B cell (primary cell): ENCODE results near the gene GPR173. TPM values are rescaled to one million over a fixed set of nuclear protein-coding genes. Genes with fewer than 3 reads are reported as not detected.

ENCODE experiments used
- ATAC-seq: fragments of 200-7000 bp; cut with Tn5 transposase; one replicate; pipeline ENCODE4 v1.10.0; 2021; ENCODE audit warnings: low read depth, mild to moderate bottlenecking, moderate number of reproducible peaks, moderate library complexity
- CTCF ChIA-PET: fragments of 350-600 bp; sonication (Branson Sonifier 250); formaldehyde crosslinking; loops from one replicate; lab custom pipeline; 2021; ENCODE audit warnings: antibody characterized with exemption, inconsistent platforms; lab: Charles Lee
- POLR2A ChIA-PET: fragments of 350-600 bp; sonication (Branson Sonifier 250); formaldehyde crosslinking; loops from one replicate; lab custom pipeline; 2021; ENCODE audit warnings: antibody characterized with exemption; lab: Charles Lee
- DNase-seq: peaks from one replicate; pipeline ENCODE4 v3.0.0; 2013
- H2AFZ ChIP-seq: 2 replicates; pipeline ENCODE4 v1.6.1; 2012; ENCODE audit warnings: mild to moderate bottlenecking, low read depth, low read length; ENCODE audit not compliant: insufficient read depth, poor library complexity, severe bottlenecking
- H3K27ac ChIP-seq, 2 donors: 1 replicate in 1 of 2; 2 replicates in 1 of 2; pipeline ENCODE4 v1.5.1; 2012 to 2013; ENCODE audit warnings: low read length in 2 of 2, mild to moderate bottlenecking in 2 of 2, moderate library complexity in 1 of 2
- H3K27me3 ChIP-seq, 4 experiments: fragments of 200-600 bp in 1 of 4; sonication (generic) in 1 of 4; replicated peaks in 1 of 4; 1 replicate in 2 of 4; 2 replicates in 2 of 4; pipeline versions ENCODE4 v1.6.1 to v1.7.0; 2013 to 2016; ENCODE audit warnings: low read length in 3 of 4, mild to moderate bottlenecking in 2 of 4, mixed read lengths in 1 of 4, moderate library complexity in 1 of 4; ENCODE audit not compliant: insufficient read depth in 4 of 4, control insufficient read depth in 3 of 4; ENCODE audit errors: control extremely low read depth in 1 of 4
- H3K36me3 ChIP-seq, 2 experiments: replicated peaks in 1 of 2; 1 replicate in 1 of 2; 2 replicates in 1 of 2; pipeline versions ENCODE4 v1.6.1 to v1.7.1; 2013; ENCODE audit warnings: low read length in 1 of 2; ENCODE audit not compliant: insufficient read depth in 2 of 2, control insufficient read depth in 1 of 2; ENCODE audit errors: control extremely low read depth in 1 of 2, extremely low read depth in 1 of 2
- H3K4me1 ChIP-seq, 2 donors: fragments of 200-600 bp in 1 of 2; sonication (generic) in 1 of 2; 1 replicate in 1 of 2; 2 replicates in 1 of 2; pipeline versions ENCODE4 v1.5.1 to v1.6.1; 2013 to 2017; ENCODE audit warnings: low read length in 2 of 2; ENCODE audit not compliant: control insufficient read depth in 2 of 2, insufficient read depth in 2 of 2
- H3K4me2 ChIP-seq: replicated peaks from 2 replicates; pipeline ENCODE3; 2012; ENCODE audit warnings: mild to moderate bottlenecking, low read depth, low read length; ENCODE audit not compliant: poor library complexity, severe bottlenecking
- H3K4me3 ChIP-seq, 5 experiments: fragments of 200-600 bp in 1 of 5; sonication (generic) in 1 of 5; 1 replicate in 3 of 5; 2 replicates in 2 of 5; pipeline versions ENCODE4 v1.5.1 to v1.7.0; 2011 to 2016; ENCODE audit warnings: low read length in 4 of 5, mild to moderate bottlenecking in 4 of 5, low read depth in 2 of 5, control low read depth in 1 of 5, moderate library complexity in 1 of 5; ENCODE audit not compliant: insufficient read depth in 1 of 5; ENCODE audit errors: control extremely low read depth in 1 of 5, extremely low read depth in 1 of 5
- H3K79me2 ChIP-seq: fragments of 200-600 bp; sonication (generic); one replicate; pipeline ENCODE4 v1.6.0; 2016; ENCODE audit warnings: low read length; ENCODE audit not compliant: control insufficient read depth, insufficient read depth
- H3K9ac ChIP-seq: fragments of 200-600 bp; sonication (generic); 2 replicates; pipeline ENCODE4 v1.6.1; 2017; ENCODE audit warnings: mild to moderate bottlenecking, low read length, moderate library complexity
- H3K9me3 ChIP-seq, 3 donors: one replicate each; pipeline versions ENCODE4 v1.6.1 to v1.7.1; 2013; ENCODE audit warnings: low read length in 2 of 3; ENCODE audit not compliant: control insufficient read depth in 2 of 3, insufficient read depth in 1 of 3; ENCODE audit errors: control extremely low read depth in 1 of 3
- H4K20me1 ChIP-seq: 2 replicates; pipeline ENCODE4 v1.6.0; 2012; ENCODE audit warnings: mild to moderate bottlenecking, low read length; ENCODE audit not compliant: insufficient read depth, control insufficient read depth, poor library complexity, severe bottlenecking
- H3K27ac Mint-ChIP-seq: one replicate; pipeline ENCODE4 v1.8.0; 2021; ENCODE audit warnings: mixed read lengths
- H3K27me3 Mint-ChIP-seq: one replicate; pipeline ENCODE4 v1.8.0; 2021; ENCODE audit warnings: mixed read lengths
- H3K4me1 Mint-ChIP-seq: one replicate; pipeline ENCODE4 v1.8.0; 2021; ENCODE audit warnings: mixed read lengths
- H3K4me3 Mint-ChIP-seq: one replicate; pipeline ENCODE4 v1.8.0; 2021; ENCODE audit warnings: mixed read lengths
- H3K9me3 Mint-ChIP-seq: one replicate; pipeline ENCODE4 v1.8.0; 2022; ENCODE audit warnings: mixed read lengths; ENCODE audit not compliant: insufficient read depth
- EZH2 ChIP-seq: IDR thresholded peaks from 2 replicates; pipeline ENCODE4 v1.6.1; 2012; ENCODE audit warnings: borderline replicate concordance, low read depth, mild to moderate bottlenecking, moderate library complexity, low read length; ENCODE audit not compliant: insufficient read depth, poor library complexity, severe bottlenecking
- WGBS: methylation state at CpG from one replicate; pipeline ENCODE4 v1.1.5; 2013; ENCODE audit warnings: missing lambda C conversion rate; ENCODE audit not compliant: insufficient coverage; 5-methylcytosine and 5-hydroxymethylcytosine counted together
- intact Hi-C: fragments of 100-400 bp; cut with micrococcal nuclease; formaldehyde crosslinking; loops from one replicate; pipeline ENCODE4 v1.10.0; 2022
- polyA plus RNA-seq: library from polyadenylated mRNA; depleted of rRNA; stranded (reverse); fragments of >200 nt; gene quantifications from 2 replicates; pipeline ENCODE4 v1.2.3, GENCODE V29; 2012
- total RNA-seq, 2 donors: library from RNA; stranded (reverse); fragments of 120-200 nt in 1 of 2; gene quantifications; 1 replicate in 1 of 2; 2 replicates in 1 of 2; pipeline versions ENCODE4 v1.2.3 to v1.2.4, GENCODE V29; 2013 to 2022
- TF ChIP-seq, protein P1 (sequence below): fragments of 200-600 bp; IDR thresholded peaks from one replicate; pipeline ENCODE4 v1.8.0; 2022; ENCODE audit warnings: antibody characterized with exemption, mild to moderate bottlenecking

The GPR173 gene
- total and polyA plus RNA-seq, 2 donors (not counting 1 experiment from before 2014, with no cell fraction given), result 0.12 TPM; not detected in 1

DNA sequence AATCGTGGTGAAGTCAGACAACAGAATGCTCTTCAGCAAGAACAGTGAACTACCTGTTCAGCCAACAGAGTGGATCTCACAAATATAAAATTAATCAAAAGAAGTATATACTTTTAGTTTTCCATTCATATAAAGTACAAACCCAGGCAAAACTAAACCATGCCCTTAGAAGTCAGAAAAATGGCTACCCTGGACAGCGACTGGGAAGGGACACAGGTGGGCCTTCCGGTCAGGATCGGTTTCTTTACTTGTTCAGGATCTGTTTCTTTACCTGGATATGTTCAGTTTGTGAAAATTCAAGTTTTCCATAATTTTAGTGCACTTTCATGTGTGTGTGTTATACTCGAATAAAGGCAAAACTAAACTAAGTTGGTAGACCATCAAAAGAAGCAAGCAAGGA lies 12.4 kb upstream of the GPR173 start:
- no peak for ATAC-seq

DNA sequence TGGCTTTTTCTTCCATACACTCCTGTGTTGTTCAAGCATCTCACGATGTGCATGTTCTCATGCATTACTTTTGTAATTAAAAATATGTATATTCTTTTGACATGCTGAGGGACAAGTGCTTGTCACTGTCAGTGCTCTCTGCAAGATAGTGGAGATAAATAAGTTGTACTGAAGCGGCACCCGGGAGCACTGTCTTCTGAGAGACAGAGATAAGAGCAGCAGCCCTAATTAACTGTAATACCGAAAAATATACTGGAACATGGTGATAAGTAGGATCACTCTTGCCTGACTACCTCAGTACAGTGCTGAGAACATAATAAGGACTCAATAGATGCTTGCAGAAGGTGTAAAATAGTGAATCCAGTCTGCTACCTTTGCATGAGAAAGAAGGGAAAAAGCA lies 9.4 kb upstream of the GPR173 start:
- peaks cover 0 to 3% (median 0%) of the 10 kb centered on the region in 4 experiments for H3K27me3 ChIP-seq
- intact Hi-C loops, result no loop called here
- no peaks in the 10 kb centered on the region for H3K9me3 ChIP-seq
- H3K4me2 ChIP-seq, result no peak overlapping the region
- DNase-seq (no peak), ATAC-seq (no peak)
- POLR2A ChIA-PET, result no interaction called here
- H4K20me1 ChIP-seq, result no peaks in the 10 kb centered on the region
- no peaks in the 10 kb centered on the region for H3K4me1 ChIP-seq
- no peak overlapping the region for H3K4me3 Mint-ChIP-seq
- H3K27me3 Mint-ChIP-seq, result peaks cover 12% of the 10 kb centered on the region
- WGBS, result no CpG with 5 or more reads among the region's 4 CpGs
- no peaks in the 10 kb centered on the region for H3K4me1 Mint-ChIP-seq
- CTCF ChIA-PET, result no interaction called here
- H3K27ac Mint-ChIP-seq, result no peak overlapping the region
- no peak overlapping the region for H2AFZ ChIP-seq
- no peak for TF ChIP-seq EZH2
- no peaks in the 10 kb centered on the region for H3K9me3 Mint-ChIP-seq
- no peaks in the 10 kb centered on the region for H3K79me2 ChIP-seq
- H3K4me3 ChIP-seq, result no peak overlapping the region
- no peak overlapping the region for H3K27ac ChIP-seq
- no peaks in the 10 kb centered on the region for H3K36me3 ChIP-seq
- no peak overlapping the region for H3K9ac ChIP-seq

More for the DNA sequence above, 12.4 kb upstream of the GPR173 start:
- no CpG with 5 or more reads among the region's 5 CpGs for WGBS
- ChIA-PET CTCF (no interaction called here), POLR2A (no interaction called here)
- intact Hi-C loops, result no loop called here
- Mint-ChIP-seq H3K9me3 (no peaks in the 10 kb centered on the region), H3K27ac (no peak overlapping the region), H3K4me3 (no peak overlapping the region), H3K27me3 (peaks cover 5% of the 10 kb centered on the region), H3K4me1 (no peaks in the 10 kb centered on the region)
- Histone ChIP-seq H3K9me3 (no peaks in the 10 kb centered on the region), H3K9ac (no peak overlapping the region), H3K4me1 (no peaks in the 10 kb centered on the region), H3K4me3 (no peak overlapping the region), H3K36me3 (no peaks in the 10 kb centered on the region), H3K27ac (no peak overlapping the region), H2AFZ (no peak overlapping the region), H3K79me2 (no peaks in the 10 kb centered on the region), H4K20me1 (no peaks in the 10 kb centered on the region), H3K4me2 (no peak overlapping the region), H3K27me3 (peaks cover 0 to 3% (median 0%) of the 10 kb centered on the region in 4 experiments)
- no peak for DNase-seq
- no peak for TF ChIP-seq EZH2
- TF ChIP-seq, protein P1, sequence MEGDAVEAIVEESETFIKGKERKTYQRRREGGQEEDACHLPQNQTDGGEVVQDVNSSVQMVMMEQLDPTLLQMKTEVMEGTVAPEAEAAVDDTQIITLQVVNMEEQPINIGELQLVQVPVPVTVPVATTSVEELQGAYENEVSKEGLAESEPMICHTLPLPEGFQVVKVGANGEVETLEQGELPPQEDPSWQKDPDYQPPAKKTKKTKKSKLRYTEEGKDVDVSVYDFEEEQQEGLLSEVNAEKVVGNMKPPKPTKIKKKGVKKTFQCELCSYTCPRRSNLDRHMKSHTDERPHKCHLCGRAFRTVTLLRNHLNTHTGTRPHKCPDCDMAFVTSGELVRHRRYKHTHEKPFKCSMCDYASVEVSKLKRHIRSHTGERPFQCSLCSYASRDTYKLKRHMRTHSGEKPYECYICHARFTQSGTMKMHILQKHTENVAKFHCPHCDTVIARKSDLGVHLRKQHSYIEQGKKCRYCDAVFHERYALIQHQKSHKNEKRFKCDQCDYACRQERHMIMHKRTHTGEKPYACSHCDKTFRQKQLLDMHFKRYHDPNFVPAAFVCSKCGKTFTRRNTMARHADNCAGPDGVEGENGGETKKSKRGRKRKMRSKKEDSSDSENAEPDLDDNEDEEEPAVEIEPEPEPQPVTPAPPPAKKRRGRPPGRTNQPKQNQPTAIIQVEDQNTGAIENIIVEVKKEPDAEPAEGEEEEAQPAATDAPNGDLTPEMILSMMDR, result no peak
